NOMO-1 (cell line): ENCODE results near the gene SRP14.
"Not testable (repeated sequence)": the region's sequence is repeated elsewhere in the genome, so short reads cannot be mapped to it uniquely, and the experiment has no call there.

ENCODE experiments used
- DNase-seq, 2 experiments: peaks; one replicate each; lab custom pipeline; 2025; ENCODE audit not compliant: unreplicated experiment in 2 of 2; lab: John Stamatoyannopoulos, UW

The SRP14 gene

GRCh38 chr15:40032125-40032839 is 6.7 kb downstream of the SRP14 start:
- DNase-seq = no peak

GRCh38 chr15:40031300-40031699 is 7.7 kb downstream of the SRP14 start:
- no peak for DNase-seq

- no peak for DNase-seq
Observed at GRCh38 chr15:40029979-40030893, 8.7 kb downstream of the SRP14 start.

GRCh38 chr15:40028853-40029252 is 10.1 kb downstream of the SRP14 start:
- DNase-seq = no peak

GRCh38 chr15:40028193-40028592 is 10.8 kb downstream of the SRP14 start:
- no peak for DNase-seq

- no peak for DNase-seq
Observed at GRCh38 chr15:40016224-40016865, 22.6 kb downstream of the SRP14 start.

GRCh38 chr15:40014390-40014789 is 24.6 kb downstream of the SRP14 start:
- DNase-seq = no peak

GRCh38 chr15:40013372-40013771 is 25.6 kb downstream of the SRP14 start:
- DNase-seq = not testable (repeated sequence)

GRCh38 chr15:40011303-40011702 is 27.7 kb downstream of the SRP14 start:
- no peak for DNase-seq

- no peak for DNase-seq
Observed at GRCh38 chr15:40010686-40011085, 28.3 kb downstream of the SRP14 start.

- DNase-seq = no peak
Observed at GRCh38 chr15:40008061-40008765, 30.8 kb downstream of the SRP14 start.

- DNase-seq = no peak
Observed at GRCh38 chr15:40006646-40007045, 32.3 kb downstream of the SRP14 start.

GRCh38 chr15:40006003-40006402 is 33.0 kb downstream of the SRP14 start:
- no peak for DNase-seq

GRCh38 chr15:40003116-40003916 is 35.7 kb downstream of the SRP14 start:
- DNase-seq = no peak

- DNase-seq = no peak
Observed at GRCh38 chr15:40002295-40002694, 36.7 kb downstream of the SRP14 start.

- DNase-seq = no peak
Observed at GRCh38 chr15:39999538-40000200, 39.3 kb downstream of the SRP14 start.

GRCh38 chr15:39998511-39999077 is 40.4 kb downstream of the SRP14 start:
- no peak for DNase-seq

GRCh38 chr15:39997639-39998038 is 41.3 kb downstream of the SRP14 start:
- DNase-seq = no peak

GRCh38 chr15:39997031-39997430 is 42.0 kb downstream of the SRP14 start:
- DNase-seq = no peak
